NCI-H446 treated with DMSO at 0.1 percent for 48 hours (cell line): ENCODE results near the gene PDE2A.
A peak's percentile ranks its signal among the peaks of the same experiment; 100 is the strongest.

Experiments used
- DNase-seq: peaks from one replicate; lab custom pipeline; 2025; lab: John Stamatoyannopoulos, UW

Gene PDE2A

GRCh38 chr11:72613977-72614376, 60.2 kb downstream of the PDE2A start:
- no peak for DNase-seq

- DNase-seq: no peak
Measured at GRCh38 chr11:72613450-72613849, 60.8 kb downstream of the PDE2A start.

- DNase-seq: no peak
Measured at GRCh38 chr11:72609476-72609875, 64.7 kb downstream of the PDE2A start.

- DNase-seq: no peak
Measured at GRCh38 chr11:72609045-72609444, 65.2 kb downstream of the PDE2A start.

- DNase-seq: no peak
Measured at GRCh38 chr11:72607496-72607895, 66.7 kb downstream of the PDE2A start.

GRCh38 chr11:72606748-72607468, 67.3 kb downstream of the PDE2A start:
- DNase-seq: no peak

- no peak for DNase-seq
Measured at GRCh38 chr11:72605973-72606747, 68.1 kb downstream of the PDE2A start.

GRCh38 chr11:72604256-72604655, 70.0 kb downstream of the PDE2A start:
- no peak for DNase-seq

- no peak for DNase-seq
Measured at GRCh38 chr11:72602250-72602904, 71.8 kb downstream of the PDE2A start.

GRCh38 chr11:72600557-72600956, 73.7 kb downstream of the PDE2A start:
- no peak for DNase-seq

GRCh38 chr11:72599325-72600117, 74.7 kb downstream of the PDE2A start:
- no peak for DNase-seq

- no peak for DNase-seq
Measured at GRCh38 chr11:72598906-72599305, 75.3 kb downstream of the PDE2A start.

GRCh38 chr11:72598466-72598865, 75.8 kb downstream of the PDE2A start:
- no peak for DNase-seq

GRCh38 chr11:72597721-72598120, 76.5 kb downstream of the PDE2A start:
- DNase-seq: no peak

- DNase-seq: no peak
Measured at GRCh38 chr11:72595292-72595684, 78.9 kb downstream of the PDE2A start.

GRCh38 chr11:72594493-72595291, 79.5 kb downstream of the PDE2A start:
- DNase-seq: no peak

- DNase-seq: no peak
Measured at GRCh38 chr11:72592698-72593495, 81.3 kb downstream of the PDE2A start.

- DNase-seq: peak; percentile 58
Measured at GRCh38 chr11:72591785-72592502, 82.3 kb downstream of the PDE2A start.

- DNase-seq: no peak
Measured at GRCh38 chr11:72591023-72591422, 83.2 kb downstream of the PDE2A start.
